NCI-H2107 (cell line): ENCODE measurements around the gene STIM2.

ENCODE experiments used
- DNase-seq: peaks from one replicate; lab custom pipeline; 2025; lab: John Stamatoyannopoulos, UW

Gene STIM2

DNA sequence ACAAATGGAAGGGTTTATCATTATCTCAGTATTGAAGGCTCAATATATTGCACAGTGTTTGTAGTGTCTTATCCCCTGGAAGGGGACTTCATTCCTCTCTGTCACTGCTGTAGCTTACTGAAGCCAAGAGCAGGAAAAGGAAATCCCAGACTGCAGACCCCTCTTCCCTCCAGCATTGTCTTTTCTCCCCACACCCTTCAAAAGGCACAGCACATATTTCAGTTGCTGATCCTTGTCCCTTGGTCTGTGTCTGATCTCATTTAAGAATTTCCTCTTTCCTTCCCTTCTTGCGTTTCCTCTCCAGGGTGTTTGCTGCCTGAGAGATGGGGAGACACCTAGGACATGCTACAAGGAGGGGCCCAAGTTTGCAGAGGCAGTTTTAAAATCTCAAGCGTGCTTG lies 40.1 kb downstream of the STIM2 start:
- no peak for DNase-seq

DNA sequence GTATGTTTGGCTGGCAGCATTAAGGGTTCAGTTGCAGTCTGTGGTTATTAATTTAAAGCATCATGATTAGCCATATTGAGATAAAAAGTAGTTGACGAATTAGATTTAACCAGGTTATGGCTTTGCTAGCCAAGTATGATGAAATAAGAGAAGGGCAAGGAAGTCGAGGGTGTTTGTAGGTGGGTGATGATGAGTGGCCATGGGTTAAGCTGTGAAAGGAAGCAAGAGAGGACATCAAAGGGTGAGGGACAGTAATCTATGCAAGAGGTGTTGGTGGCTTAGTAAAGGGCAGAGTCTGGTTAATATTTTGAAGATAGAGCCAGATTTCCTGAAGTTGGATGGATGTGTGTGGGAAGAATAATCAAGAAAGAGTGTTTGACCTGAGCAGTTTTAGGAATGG lies 44.5 kb downstream of the STIM2 start:
- no peak for DNase-seq

DNA sequence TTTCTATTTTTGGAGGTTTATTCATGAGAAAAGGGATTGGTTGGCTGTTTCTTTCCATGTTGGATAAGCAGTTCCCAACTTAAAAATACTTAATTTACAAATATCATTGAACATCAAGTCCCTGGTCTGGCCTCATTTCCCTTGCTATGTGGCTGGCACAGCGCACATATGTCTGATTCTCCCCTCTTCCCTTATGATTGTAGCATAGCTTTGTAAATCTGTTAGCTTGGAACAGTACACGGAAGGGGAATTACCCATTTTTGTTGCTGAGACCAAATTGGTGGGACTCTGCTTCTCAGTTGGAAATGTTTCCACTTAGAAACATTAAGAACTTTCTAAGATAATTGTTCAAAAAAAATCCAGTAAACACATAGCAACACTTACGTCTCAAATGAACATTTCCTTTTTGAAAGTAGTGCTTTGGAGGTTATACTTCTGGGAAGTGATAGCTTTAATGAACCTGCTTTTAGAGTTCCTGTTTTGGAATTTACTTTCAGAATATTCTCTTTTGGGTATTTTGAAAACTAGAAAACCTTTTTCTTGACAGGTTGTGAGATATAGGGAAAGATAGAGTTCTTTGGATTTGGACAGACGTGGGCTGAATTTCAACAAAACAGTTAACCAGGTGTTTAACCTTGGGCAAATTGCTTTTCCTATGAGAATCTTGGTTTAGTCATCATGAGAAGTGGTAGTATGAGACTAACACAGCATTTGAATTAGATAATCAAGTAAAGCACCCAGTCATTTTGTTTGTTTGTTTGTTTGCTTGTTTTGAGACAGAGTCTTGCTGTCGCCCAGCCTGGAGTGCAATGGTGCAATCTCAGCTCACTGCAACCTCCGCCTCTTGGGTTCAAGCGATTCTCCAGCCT lies 47.3 kb downstream of the STIM2 start:
- DNase-seq: no peak

DNA sequence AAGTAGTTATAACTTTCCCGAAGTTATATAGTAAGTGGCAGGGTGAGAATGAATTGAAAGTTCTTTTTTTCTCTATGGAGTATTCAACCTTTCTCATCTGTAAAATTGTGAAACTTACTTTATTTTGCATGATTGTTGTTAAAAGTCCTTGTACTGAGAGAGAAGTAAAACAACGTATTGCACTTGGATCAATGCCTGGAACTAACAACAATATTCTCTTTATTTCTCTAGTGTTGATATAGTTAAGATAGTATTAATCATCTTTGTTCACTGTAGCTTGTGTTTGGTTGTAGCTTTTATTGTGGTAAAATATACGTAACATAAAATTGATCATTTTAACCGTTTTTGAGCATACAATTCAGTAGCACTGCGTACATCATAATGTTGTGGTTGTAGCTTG lies 48.7 kb downstream of the STIM2 start:
- no peak for DNase-seq

DNA sequence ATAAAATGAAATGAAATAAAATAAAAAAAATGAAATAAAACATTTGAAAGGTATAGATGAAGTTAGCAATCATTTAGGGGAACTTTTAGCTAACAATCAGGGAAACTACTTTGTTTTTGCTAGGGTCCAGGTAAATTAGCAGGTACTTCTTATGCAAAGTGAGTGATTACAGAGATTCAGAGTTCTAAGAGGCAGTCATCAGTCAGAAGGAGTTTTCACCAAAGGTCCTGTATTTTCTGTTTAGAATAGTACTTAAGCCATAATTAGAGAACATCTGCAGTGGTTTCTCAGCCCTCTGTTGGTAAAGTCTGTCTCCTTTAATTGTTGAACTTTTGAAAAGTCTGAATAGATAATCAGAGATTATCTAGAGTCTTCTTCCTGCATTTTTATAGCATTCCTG lies 50.6 kb downstream of the STIM2 start:
- DNase-seq: no peak

DNA sequence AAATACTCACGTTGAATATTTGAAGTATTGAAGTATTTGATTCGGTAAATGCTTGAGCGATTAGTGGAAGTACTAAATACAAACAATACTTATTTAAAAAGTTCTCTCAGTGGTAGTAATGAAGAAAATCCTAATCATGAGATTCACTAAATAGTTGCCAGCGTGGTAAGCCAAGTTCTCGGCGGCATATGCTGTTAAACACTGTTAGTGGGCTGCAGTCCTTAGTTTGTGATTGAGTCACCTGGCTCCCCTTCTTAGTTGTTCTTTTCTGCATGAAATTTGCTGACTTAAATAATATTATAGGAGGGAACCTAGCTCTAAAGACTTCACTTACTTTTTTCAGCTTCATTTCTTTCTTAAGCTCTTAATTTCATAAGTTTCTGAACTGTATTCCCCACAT lies 51.4 kb downstream of the STIM2 start:
- no peak for DNase-seq

DNA sequence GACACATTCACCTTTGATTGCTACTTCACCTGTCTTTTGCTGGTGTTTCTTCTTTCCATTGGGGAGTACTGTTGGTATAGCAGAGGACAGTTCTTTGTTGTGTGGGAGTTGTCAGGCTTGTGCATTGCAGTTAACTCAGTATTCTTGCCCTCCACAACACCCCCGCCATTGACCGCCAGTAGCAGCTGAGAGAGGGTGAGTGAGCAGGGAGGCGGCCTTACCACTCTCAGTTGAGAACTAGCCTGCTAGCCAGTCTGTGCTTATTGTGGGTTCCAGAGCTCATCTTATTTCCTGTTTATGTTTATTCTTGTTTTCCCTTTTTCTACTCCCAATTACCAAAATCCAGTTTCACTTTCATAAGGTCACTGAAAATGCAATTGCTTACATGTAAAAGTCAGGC lies 52.2 kb downstream of the STIM2 start:
- DNase-seq: no peak

DNA sequence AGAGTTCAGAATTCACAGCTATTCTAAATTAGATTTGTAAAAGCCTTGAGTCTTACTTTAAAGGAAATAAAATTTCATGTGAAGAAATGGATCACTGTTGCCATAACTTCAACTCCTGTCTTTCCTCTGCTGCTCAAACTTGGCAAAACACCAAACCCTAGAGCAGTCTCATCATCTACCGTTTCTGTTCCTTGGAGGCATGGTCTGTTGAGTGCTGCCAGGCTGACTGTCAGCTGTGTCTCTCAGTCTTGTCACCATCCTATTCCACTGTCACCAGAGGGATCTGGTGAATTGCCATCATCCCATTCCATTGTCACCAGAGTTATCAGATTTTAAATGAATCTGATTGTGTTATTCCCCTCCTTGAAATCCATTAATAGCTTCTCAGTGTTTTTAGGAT lies 55.6 kb downstream of the STIM2 start:
- no peak for DNase-seq

DNA sequence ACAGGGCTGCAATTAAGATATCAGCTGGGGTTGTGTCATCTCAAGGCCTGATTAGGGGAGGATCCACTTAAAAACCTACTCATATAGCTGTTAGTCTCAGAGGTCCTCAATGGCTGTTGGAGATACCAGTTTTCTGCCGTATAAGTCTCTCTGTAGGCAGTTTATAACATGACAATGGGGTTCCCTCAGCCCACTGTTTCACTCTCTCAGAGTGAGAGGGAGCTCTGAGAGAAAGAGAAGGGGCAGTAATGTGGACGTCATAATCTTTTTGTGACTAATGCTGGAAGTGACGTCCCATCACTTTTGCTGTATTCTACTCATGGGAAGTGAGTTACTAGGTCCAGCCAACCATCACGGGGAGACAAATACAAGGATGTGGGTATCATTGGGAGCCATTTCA lies 70.3 kb downstream of the STIM2 start:
- DNase-seq: no peak

DNA sequence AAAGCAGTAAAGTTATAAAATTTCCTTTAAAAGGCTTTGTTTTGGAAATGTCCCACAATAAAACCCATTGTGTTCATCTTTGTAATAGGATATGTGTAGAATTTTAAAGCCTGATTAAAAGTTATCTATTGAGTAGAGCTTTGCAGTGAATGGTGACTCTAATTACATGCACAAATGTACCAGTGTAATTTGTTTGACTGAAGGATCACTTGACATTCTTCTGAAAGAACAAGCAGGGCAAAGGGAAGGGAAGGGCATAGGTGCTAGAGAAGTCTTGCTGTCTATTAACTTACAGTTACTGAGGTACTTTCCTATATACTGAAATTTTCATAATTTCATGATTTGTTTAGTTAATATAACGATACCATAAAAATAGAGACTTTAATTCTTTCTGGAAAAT lies 70.8 kb downstream of the STIM2 start:
- DNase-seq: no peak

DNA sequence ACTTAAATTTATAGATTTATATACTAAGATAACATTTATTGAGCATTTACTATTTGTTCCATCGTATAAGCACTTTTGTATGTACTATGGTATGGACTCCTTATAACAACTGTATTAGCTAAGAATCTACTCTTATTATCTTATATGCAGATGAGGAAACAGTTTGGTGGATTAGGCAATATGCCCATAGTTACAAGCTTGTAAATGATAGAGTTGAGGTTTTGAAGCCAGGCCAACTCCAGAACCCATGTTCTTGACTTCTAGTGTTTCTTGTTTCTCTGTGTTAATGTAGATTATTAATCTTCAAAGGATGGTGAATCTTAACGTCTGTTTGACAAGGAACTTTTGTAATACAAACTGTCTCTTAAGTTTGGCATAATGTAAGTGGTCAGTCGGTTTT lies 71.3 kb downstream of the STIM2 start:
- DNase-seq: no peak

DNA sequence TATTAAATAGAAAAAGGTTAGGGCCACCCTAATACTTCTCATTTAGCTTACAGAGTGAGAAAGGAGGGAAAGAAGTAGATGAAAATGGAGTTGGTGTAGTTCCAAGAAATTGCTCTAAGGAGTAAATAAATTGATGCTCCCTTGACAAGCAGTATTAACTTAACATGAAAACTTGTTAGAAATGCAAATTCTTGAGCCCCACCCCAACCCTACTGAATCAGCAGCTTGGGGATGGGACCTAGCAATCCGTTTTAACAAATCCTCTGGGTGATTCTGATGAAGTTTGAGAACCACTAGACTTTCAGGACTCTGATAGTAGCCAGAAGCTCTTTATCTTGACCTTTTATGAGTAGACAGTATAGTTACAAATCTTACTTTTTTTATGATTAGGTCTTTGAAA lies 74.8 kb downstream of the STIM2 start:
- no peak for DNase-seq

DNA sequence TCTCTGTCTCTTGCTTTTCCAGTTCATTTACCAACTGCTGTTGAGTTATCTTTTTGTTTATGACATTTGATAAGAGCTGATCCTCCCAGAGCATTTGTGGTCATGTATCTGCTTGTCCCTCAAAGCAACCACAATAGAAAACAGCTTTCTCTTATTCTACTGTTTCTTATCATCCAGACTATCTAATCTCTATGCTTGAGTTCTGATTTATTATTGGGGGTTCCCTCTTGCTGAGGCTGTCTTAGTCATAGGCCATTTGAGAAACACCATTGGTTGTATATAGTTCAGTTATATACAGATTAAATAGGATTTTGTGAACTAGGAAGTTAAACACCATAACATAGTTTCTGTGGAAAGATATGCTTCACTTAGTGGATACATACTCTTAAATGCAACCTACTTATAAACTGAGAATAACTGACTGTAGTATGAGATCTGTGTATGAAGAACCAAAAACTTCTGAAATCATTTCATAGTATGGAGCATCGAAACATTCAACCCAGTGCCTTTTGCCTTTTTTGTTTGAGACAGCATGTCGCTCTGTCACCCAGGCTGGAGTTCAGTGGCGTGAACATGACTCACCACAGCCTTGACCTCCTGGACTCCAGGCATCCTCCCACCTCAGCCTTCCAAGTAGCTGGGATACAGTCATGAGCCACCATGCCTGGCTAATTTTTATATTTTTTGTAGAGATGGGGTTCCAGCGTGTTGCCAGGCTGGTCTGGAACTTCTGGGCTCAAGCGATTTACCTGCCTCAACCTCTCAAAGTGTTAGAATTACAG lies 75.8 kb downstream of the STIM2 start:
- DNase-seq: no peak

DNA sequence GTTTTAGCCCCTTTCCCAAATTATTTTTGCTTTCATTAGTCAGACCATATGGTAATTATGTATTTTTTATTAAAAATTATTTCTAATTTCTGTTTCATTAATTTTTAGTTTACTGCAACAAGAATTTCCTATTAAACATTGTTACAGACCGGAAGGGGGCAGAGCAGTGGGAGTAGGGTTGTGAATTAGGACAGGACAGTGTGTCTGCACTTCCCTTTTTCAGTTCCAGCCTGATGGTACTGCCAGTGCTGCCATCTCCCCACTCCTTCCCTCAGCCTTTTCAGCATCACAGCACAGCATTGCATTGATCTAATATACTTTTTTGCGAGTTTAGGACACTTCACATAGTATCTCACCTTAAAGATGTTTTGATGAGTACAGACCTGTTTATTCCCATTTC lies 76.5 kb downstream of the STIM2 start:
- DNase-seq: no peak

DNA sequence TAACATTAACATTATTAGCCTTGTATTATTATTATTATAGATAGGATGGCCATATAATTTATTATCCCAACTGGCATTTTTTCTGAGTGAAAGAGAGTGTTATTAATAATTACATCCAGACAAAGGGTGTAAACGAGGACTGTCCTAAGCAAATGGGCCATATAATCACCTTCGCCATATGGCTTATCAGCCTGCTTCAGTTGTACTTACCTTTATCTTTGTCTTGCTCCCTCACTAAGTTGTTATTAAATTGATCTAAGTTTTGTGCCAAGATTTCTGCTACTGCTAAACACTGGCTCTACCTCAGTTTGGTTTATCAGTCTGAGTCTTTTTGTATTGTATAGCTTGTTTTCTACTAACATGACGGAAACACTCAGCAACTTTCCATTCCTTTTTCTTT lies 76.9 kb downstream of the STIM2 start:
- no peak for DNase-seq

DNA sequence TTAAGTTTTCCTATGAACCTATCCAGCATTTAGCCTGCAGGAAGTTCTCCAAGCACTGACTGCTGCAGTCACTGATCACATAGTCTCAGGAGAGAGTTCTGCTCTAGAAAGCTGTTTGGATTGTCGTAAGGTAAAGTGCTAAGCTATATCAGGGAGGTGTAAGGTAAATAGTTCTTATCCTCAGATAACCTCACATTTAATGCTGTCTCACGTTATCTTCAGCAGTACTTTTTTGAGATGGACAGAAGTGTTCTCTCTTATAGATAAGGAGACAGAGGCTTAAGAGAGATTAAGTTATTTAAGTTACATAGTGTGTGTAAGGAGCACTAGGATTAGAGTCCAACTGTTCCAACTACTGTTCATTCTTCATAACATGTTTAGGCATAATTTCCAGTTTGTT lies 77.9 kb downstream of the STIM2 start:
- DNase-seq: no peak

DNA sequence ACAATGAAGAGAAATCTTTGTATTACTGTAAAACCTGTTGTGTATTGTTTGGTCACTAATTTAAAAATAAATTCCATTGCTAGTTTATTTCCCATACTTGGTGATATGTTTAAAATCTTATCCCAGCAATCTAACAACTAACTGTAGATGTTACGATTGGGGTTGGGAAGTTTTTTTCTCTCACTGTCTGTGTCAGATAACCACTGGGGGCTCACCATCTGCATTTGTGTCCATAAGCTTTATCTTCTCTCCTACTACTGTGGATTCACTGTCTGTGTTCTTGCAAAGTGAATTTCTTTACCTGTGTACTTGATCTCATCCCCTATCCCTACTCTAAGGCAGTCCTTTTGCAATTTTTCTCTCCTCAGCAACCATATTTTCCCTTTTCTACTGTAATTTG lies 81.3 kb downstream of the STIM2 start:
- DNase-seq: no peak

DNA sequence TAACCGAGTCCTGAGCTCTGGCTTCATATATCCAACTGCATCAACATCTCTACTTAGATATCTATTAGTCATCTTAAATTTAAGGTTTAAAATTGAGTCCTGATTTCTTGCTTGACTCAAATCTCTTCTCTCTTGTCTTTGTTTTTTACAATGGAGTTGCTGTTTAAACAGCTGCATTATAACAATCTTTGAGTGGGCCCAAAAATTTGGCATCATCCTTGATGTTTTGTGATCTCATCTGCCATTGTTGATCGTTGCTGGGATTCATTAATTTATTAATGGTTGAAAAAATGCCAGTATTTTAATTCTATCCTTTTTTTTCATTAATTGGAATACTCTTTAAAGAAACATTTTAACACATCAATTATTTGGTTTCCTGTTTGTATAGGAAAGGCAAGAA lies 82.2 kb downstream of the STIM2 start:
- DNase-seq: no peak

DNA sequence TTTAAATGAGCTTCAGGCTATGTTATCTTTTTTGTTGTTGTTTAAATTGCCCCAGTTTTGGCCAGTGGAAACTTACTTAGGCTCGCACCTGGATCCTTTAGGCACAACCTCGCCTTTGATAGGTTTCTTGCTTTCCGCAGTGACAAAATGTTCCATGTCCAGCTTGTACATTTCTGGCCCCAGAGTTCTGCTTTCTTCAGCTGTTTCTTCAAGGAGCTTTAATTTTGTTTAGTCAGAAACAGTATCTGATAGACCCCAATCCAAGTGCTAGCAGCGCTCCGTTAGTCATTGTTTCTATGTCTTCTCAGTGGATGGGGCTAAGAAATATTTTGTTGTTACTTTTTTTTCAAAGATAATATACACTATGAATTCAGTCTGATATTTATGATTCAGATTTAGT lies 82.8 kb downstream of the STIM2 start:
- DNase-seq: no peak

DNA sequence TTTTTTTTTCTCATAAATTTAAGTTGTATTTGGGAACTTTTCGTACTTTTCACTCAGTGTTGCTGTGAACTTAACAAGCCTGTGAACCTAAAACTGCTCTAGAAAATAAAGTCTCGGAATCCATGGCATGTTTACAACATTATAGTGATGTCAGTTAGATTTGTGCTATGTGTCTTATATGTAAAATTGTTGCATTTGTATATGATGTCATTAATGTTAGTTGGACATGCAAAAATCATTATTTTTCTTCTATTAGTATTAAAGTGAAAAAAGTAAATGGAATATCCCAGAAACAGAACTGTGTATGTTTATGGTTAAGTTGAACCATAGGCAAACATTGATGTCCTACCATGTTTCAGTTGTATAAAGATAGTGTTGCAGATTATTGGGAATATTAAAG lies 85.2 kb downstream of the STIM2 start:
- no peak for DNase-seq

DNA sequence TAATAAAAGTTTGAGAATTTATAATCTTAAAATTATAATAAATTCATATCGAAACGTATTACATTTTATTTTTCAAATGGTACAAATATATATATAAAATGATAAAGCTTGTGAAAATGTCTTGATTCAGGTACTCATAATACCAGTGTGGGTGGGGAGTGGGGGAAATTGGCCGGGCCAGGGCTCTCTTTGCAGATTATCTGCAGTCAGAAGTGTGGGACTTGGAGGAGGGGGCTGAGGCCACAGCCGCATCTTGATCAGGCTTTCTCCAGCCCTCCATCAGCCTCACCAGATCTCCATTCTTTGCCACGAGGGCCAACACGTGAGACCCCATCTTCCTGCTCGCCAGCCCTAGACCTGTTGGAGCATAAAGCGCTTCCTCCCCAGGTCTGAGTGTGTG lies 86.7 kb downstream of the STIM2 start:
- DNase-seq: no peak

DNA sequence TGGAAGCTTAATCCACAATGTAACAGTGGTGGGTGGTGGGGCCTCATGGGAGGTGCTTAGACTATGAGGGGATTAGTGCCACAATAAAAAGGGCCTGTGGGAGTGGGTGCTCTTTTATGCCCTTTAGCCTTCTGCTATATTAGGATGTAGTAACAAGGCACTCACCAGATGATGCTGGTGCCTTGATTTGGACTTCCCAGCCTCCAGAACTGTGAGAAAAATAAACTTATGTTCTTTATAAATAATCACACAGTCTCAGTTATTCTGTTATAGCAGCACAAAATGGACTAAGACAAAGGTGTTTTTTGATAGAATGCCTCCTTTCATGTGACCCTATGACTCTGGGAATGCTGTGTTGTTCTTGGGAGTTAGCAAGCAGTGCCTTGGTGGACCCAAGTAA lies 89.8 kb downstream of the STIM2 start:
- DNase-seq: no peak

DNA sequence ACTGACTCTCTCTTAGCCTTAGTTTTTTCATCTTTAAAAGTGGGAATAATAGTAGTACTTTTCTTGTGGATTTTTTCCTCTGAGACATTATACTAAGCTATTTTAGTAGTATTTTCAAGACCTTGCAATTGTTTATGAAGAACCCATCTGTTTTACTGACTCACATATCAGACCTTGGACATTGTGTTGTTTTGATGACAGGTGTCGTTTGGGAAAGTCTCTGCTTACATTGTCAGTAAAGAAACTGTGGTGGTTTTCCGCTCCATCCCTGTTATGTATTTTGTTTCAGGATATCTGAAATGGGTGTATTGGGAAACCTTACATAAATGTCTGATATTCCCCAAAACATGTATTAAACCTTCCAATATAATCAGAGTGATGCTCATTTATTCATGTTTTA lies 92.2 kb downstream of the STIM2 start:
- DNase-seq: no peak

DNA sequence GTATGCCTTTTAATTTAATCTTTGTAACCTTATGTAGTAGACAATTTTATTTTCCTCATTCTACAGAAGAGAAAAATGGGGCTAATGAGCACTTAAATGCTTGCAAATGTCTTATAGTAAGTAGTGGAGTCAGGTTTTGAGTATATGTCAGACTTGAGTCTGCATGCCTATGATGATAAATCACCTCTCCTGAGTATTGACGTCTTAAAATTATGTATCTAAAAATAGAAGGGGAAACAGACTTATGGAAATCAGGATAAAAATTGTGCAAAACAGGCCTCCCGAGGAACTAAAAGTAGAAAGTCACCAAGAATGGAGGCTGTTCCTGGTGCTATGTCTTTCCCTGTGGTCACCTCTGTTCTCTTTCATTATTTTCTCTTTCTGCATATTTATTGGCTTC lies 92.7 kb downstream of the STIM2 start:
- no peak for DNase-seq
